GM06990 (cell line): ENCODE measurements around the gene C1orf226.
"Not testable (repeated sequence)": the region's sequence is repeated elsewhere in the genome, so short reads cannot be mapped to it uniquely, and the experiment has no call there.

Experiments used
- DNase-seq: peaks from one replicate; pipeline ENCODE4 v3.0.0-alpha.2; 2011; ENCODE audit not compliant: insufficient read length; ENCODE audit errors: extremely low read depth
- H3K27me3 ChIP-seq: replicated peaks from 2 replicates; pipeline ENCODE4 v1.6.0; 2011; ENCODE audit warnings: low read length; ENCODE audit not compliant: control insufficient read depth, insufficient read depth
- H3K36me3 ChIP-seq: 2 replicates; pipeline ENCODE4 v1.5.1; 2011; ENCODE audit warnings: low read length; ENCODE audit not compliant: control insufficient read depth, insufficient read depth
- H3K4me3 ChIP-seq: replicated peaks from 2 replicates; pipeline ENCODE4 v1.5.1; 2011; ENCODE audit warnings: low read depth, mild to moderate bottlenecking, control low read depth, low read length
- CTCF ChIP-seq: IDR thresholded peaks from 2 replicates; pipeline ENCODE4 v1.5.1; 2011; ENCODE audit warnings: low read length, control low read depth, mild to moderate bottlenecking, inconsistent platforms; ENCODE audit not compliant: insufficient read depth, poor library complexity, severe bottlenecking

Gene C1orf226

GRCh38 chr1:162416909-162417308 is 35.4 kb downstream of the C1orf226 start:
- H3K36me3 ChIP-seq, result no peaks in the 10 kb centered on the region
- no peaks in the 10 kb centered on the region for H3K27me3 ChIP-seq
- TF ChIP-seq CTCF, result no peak
- no peak overlapping the region for H3K4me3 ChIP-seq
- DNase-seq, result no peak

- no peak for DNase-seq
- H3K4me3 ChIP-seq, result no peak overlapping the region
- no peaks in the 10 kb centered on the region for H3K27me3 ChIP-seq
- TF ChIP-seq CTCF, result no peak
- H3K36me3 ChIP-seq, result no peaks in the 10 kb centered on the region
Measured at GRCh38 chr1:162417650-162418049, 36.1 kb downstream of the C1orf226 start.

GRCh38 chr1:162418584-162418983 is 37.1 kb downstream of the C1orf226 start:
- DNase-seq, H3K27me3 ChIP-seq, H3K36me3 ChIP-seq, H3K4me3 ChIP-seq: not testable (repeated sequence)

GRCh38 chr1:162419450-162419931 is 38.0 kb downstream of the C1orf226 start:
- H3K4me3 ChIP-seq, H3K36me3 ChIP-seq, DNase-seq, H3K27me3 ChIP-seq: not testable (repeated sequence)

GRCh38 chr1:162420120-162420519 is 38.6 kb downstream of the C1orf226 start:
- Histone ChIP-seq H3K4me3 (no peak overlapping the region), H3K27me3 (no peaks in the 10 kb centered on the region), H3K36me3 (no peaks in the 10 kb centered on the region)
- TF ChIP-seq CTCF, result no peak
- DNase-seq, result no peak

GRCh38 chr1:162421258-162422164 is 40.0 kb downstream of the C1orf226 start:
- no peak overlapping the region for H3K4me3 ChIP-seq
- no peak for DNase-seq

More at GRCh38 chr1:162421258-162422164, 40.0 kb downstream of the C1orf226 start:
- no peak for TF ChIP-seq CTCF
- Histone ChIP-seq H3K27me3 (no peaks in the 10 kb centered on the region), H3K36me3 (no peaks in the 10 kb centered on the region)
